Umbilical cord (tissue), 2 donors: ENCODE results near the gene OR2T10. TPM values are rescaled to one million over a fixed set of nuclear protein-coding genes. Genes with fewer than 3 reads are reported as not detected.
"Not testable (repeated sequence)": the region's sequence is repeated elsewhere in the genome, so short reads cannot be mapped to it uniquely, and the experiment has no call there.

ENCODE experiments used
- DNase-seq: peaks from one replicate; pipeline ENCODE4 v3.0.0-alpha.2; 2015; ENCODE audit warnings: low spot score
- total RNA-seq: library from RNA; depleted of rRNA; stranded (reverse); fragments of >200 nt; gene quantifications from one replicate; pipeline ENCODE4 v1.2.3, GENCODE V29; 2014; ENCODE audit warnings: low replicate concordance; ENCODE audit not compliant: insufficient read depth

Gene OR2T10
- total RNA-seq, 1 donor from 2014 or later: 0.72 TPM

GRCh38 chr1:248596615-248597014, 885 bp downstream of the OR2T10 start:
- no peak for DNase-seq

- DNase-seq: no peak
Observed at GRCh38 chr1:248593226-248593625, 4.3 kb downstream of the OR2T10 start.

GRCh38 chr1:248592655-248593054, 4.8 kb downstream of the OR2T10 start:
- no peak for DNase-seq

GRCh38 chr1:248590055-248590454, 7.4 kb downstream of the OR2T10 start:
- no peak for DNase-seq

- DNase-seq: no peak
Observed at GRCh38 chr1:248589334-248589733, 8.2 kb downstream of the OR2T10 start.

GRCh38 chr1:248585266-248585665, 12.2 kb downstream of the OR2T10 start:
- DNase-seq: no peak

GRCh38 chr1:248576260-248576980, 21.1 kb downstream of the OR2T10 start:
- no peak for DNase-seq

- DNase-seq: not testable (repeated sequence)
Observed at GRCh38 chr1:248574657-248575056, 22.8 kb downstream of the OR2T10 start, which contains the start of gene OR2T34. Gene OR2T34, minus strand, starts transcription at chr1:248574757. Its CDS starts 0 bp downstream, at chr1:248574757.

GRCh38 chr1:248573856-248574255, 23.6 kb downstream of the OR2T10 start:
- not testable (repeated sequence) for DNase-seq

- DNase-seq: not testable (repeated sequence)
Observed at GRCh38 chr1:248572049-248572448, 25.5 kb downstream of the OR2T10 start.

- not testable (repeated sequence) for DNase-seq
Observed at GRCh38 chr1:248570811-248571210, 26.7 kb downstream of the OR2T10 start.

GRCh38 chr1:248569049-248569448, 28.5 kb downstream of the OR2T10 start:
- DNase-seq: not testable (repeated sequence)

GRCh38 chr1:248565530-248566373, 31.7 kb downstream of the OR2T10 start:
- DNase-seq: not testable (repeated sequence)

GRCh38 chr1:248562672-248563071, 34.8 kb downstream of the OR2T10 start, which contains the start of gene OR2T29:
Gene OR2T29, minus strand, starts transcription at chr1:248562772. Its CDS starts 3,281 bp downstream, at chr1:248559491.
- not testable (repeated sequence) for DNase-seq

GRCh38 chr1:248551027-248551426, 46.5 kb downstream of the OR2T10 start:
- not testable (repeated sequence) for DNase-seq

GRCh38 chr1:248547383-248547782, 50.1 kb downstream of the OR2T10 start:
- DNase-seq: not testable (repeated sequence)

Other genes starting within 250 kb of the OR2T10 start
- gene OR14C36, start 248.9 kb downstream of the OR2T10 start, total RNA-seq: not detected
- not detected for gene OR2T4, start 236.0 kb downstream of the OR2T10 start, total RNA-seq
- gene OR2T6, start 222.0 kb downstream of the OR2T10 start, total RNA-seq: 1.9 TPM
- gene OR2T1, start 194.7 kb downstream of the OR2T10 start, total RNA-seq: 1.4 TPM
- not detected for gene OR2T2, start 152.1 kb downstream of the OR2T10 start, total RNA-seq
- not detected for gene OR2T3, start 124.3 kb downstream of the OR2T10 start, total RNA-seq
- gene OR2T5, start 109.1 kb downstream of the OR2T10 start, total RNA-seq: not detected
- 2.2 TPM for gene OR2G6, start 89.6 kb downstream of the OR2T10 start, total RNA-seq
- 10.8 TPM for gene OR2T29, start 34.9 kb downstream of the OR2T10 start, total RNA-seq
- gene OR2T34, start 22.9 kb downstream of the OR2T10 start, total RNA-seq: not detected
- 0.48 TPM for gene OR2T11, start 37.4 kb upstream of the OR2T10 start, total RNA-seq
- gene OR2T35, start 47.6 kb upstream of the OR2T10 start, total RNA-seq: 7.2 TPM
- gene OR2T27, start 57.8 kb upstream of the OR2T10 start, total RNA-seq: 1.4 TPM
- gene OR14I1, start 105.1 kb upstream of the OR2T10 start, total RNA-seq: not detected
- gene LYPD8, start 158.1 kb upstream of the OR2T10 start, total RNA-seq: not detected
- gene SH3BP5L, start 228.2 kb upstream of the OR2T10 start, total RNA-seq: 14.0 TPM
- 14.0 TPM for gene ZNF672, start 240.5 kb upstream of the OR2T10 start, total RNA-seq